ENCODE data around the gene SLC9A4.

Gene SLC9A4

DNA sequence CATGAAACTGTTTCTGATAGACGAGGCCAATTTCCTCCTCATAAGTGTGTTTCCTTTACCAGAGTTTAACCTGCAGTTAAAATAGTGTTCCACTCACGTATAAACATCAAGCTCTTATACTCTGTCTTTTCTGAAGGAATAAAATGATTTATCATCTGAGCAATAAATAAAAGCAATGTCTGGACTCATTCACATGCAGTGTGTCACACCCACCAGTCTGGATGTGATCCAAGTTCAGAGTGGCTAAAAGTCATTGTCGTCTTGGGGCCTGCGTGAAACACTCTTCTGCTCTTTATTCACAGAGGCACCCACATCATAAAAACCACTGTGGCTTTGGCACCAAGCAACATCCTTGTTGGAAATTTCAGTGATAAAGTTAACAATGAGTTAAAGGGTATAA lies 19.5 kb upstream of the SLC9A4 start:
- DNase-seq = peak; percentile 9

DNA sequence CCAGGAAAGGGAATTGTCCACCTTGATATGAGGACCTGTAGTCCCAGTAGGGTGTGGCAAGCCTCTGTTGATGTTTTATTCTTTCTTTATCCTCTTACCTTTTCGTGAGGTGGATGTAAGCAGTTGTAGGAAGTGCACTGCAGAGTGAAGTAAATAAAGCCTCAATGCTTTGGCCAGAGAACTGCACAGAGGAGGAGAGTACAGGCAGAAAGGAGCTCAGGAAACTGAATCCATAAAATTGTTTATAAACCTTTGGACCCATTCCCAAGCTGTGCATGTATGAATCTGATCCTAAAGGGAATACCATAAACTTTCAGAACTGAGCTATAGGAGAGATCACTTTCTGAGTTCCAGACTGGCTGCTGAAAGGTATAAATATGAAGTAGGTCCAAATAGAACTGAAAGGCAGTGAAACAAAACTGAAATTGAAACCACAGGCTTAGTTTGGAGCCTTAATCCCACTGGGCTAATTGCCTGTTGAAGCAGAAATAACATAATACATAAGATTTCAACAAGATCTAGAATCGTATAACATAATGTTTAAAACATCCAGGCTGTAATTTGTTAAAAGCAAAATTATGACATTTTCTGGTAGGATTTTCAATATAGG lies 17.9 kb upstream of the SLC9A4 start:
- DNase-seq = no peak

DNA sequence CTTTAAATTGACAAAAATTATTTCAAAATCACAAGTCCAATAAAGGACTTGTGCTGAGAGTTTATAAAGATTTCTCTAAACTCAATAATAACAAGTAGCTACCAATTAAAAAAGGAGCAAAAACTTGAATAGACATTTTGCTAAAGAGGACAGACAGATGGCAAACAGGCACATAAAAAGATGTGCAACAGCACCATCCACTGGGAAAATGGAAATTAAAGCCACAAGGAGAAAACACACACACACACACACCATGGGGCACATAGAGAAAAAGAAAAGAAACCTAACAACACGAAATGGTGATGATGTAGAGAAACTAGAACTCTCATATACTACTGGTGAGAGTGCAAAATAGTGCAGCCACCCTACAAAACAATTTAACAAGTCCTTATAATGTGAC lies 12.6 kb upstream of the SLC9A4 start:
- no peak for DNase-seq

DNA sequence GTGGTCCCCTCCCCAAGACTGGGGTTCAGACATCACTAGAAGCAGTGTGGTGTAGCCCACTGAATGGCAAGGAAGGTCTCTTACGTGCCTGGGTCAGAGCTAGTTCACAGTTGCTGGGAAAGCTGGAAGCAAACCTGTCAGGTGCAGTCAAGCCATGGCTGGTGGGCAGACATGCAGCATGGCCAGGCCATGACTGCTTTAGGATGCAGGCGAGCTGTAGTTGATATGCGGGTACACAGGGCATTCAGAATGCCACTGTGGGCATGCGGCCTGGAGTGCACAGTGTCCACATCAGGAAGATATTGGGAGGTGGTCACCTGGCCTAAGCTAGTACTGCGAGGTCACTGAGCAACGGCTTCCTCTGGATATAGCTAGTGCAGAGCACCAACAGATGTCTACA lies 11.8 kb upstream of the SLC9A4 start:
- DNase-seq = no peak

DNA sequence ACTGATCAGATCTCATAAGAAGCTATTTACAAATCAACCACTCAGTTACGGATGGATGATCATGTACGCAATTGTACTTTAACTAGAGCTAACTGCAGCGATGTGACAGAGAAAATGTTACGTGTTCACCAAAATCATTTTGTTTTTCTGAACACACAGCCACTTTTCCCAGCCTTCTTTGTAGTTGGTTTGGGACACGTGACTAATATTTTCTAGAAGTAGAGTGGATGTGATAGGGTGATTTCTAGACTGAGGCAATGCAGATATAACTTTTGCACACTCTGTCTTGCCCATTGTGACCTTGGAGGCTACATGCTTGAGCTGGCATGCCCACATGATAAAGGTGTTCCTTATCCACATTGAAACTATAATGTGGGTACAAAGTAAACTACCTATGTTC lies 9.9 kb upstream of the SLC9A4 start:
- DNase-seq = no peak

DNA sequence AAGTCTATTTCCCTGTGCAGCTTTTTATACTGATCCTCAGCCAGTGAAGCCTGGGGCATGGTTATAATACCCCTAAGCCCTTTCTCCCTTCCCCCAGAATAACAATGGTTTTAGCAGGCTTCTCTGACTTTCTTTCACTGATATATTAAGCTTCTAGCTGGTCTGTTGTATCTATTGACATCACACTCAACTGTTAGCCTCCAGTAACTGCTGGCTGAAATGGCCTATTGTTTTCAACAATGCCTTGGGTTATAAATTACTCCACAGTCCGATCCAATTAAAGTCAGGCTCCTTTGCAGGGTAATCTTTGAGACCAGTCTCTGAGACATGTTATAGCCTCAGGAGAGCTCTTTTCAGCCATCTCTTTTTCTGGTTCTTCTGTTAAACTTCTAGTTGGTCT lies 2.9 kb upstream of the SLC9A4 start:
- DNase-seq = no peak

DNA sequence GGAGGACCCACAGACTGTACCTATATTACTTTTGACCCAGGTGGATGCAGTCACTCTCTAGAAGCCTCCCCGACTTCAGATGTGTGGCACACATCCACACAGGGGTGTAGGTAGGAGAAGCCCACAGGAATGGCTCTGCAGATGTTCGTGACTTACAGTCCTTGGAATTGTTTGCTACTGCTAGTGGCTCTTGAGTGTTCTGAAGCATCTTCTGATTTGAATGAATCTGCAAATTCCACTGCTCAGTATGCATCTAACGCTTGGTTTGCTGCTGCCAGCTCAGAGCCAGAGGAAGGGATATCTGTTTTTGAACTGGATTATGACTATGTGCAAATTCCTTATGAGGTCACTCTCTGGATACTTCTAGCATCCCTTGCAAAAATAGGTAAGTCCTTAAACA lies 605 bp downstream of the SLC9A4 start:
- DNase-seq = no peak

DNA sequence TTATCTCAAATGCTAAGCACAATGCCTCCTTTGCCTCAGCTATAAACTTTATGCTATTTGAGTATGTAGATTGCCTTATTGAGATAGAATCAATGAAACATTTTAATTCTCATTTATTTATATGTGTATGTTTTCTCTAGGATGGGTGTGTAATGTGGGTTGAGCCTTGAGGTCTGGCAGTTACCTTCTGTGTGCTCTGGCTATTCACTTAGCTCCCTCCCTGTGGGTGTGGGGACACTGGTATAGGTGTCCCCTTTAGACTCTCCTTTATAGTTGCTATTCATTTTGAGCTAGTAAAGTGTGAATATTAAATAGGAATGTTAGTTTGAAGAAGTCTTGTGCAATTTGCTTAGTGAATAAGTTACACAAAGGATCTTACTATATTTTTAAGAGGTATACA lies 1.8 kb downstream of the SLC9A4 start:
- DNase-seq = no peak

DNA sequence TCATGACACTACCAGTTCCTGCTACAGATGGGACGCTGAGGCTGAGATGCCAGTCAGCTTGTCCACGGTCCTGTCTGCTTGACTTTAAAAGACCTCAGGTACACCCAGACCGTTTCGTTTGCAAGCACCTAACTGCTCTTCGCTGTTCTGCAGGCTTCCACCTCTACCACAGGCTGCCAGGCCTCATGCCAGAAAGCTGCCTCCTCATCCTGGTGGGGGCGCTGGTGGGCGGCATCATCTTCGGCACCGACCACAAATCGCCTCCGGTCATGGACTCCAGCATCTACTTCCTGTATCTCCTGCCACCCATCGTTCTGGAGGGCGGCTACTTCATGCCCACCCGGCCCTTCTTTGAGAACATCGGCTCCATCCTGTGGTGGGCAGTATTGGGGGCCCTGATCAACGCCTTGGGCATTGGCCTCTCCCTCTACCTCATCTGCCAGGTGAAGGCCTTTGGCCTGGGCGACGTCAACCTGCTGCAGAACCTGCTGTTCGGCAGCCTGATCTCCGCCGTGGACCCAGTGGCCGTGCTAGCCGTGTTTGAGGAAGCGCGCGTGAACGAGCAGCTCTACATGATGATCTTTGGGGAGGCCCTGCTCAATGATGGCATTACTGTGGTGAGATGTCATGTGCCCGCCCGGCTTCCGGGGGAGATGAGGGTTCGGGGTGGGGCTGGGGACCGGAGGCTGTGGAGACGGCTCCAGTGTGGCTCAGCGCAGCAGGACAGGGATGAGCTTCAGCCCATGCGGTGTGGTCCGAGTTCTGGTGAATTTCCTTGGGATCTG lies 5.9 kb downstream of the SLC9A4 start:
- DNase-seq = no peak

DNA sequence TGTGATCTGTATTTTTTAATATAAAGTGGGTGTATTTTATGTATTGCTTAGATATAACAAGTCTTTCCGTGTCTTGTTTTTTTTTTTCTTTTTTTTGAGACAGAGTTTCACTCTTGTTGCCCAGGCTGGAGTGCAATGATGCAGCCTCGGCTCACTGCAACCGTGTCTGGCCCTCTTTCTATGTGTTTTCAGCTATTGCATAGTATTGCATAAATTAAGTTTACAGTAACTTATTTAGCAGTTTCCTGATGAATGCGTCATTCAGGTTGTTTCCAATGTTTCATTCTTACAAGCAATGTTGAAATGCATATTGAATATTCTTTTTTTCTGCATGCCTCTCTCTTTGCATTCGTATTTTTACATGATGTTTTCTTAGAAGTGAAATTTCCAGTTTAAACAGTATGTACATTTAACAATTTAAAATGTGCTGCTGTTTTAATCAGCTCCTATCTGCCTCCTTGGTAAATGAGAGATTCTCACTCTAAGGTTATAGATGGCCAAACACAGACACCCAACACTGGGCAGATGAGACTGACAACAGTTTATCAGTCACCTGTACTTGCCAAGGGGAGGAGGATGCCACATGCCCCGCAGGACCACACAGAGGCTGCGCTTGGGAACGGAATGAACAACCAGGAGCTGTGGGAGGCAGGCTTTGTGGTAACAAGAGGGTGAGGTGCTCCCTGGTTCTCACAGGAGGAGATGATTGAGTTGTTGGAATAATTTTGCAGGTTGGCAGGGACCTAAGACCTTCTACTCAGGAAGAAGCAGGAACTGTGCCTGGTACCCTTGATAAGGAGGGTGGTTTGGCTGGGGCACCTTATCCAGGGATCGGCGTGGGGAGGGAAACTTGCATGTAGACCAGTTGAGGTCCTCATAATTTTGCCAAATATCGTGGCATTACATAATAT lies 7.5 kb downstream of the SLC9A4 start:
- no peak for DNase-seq

DNA sequence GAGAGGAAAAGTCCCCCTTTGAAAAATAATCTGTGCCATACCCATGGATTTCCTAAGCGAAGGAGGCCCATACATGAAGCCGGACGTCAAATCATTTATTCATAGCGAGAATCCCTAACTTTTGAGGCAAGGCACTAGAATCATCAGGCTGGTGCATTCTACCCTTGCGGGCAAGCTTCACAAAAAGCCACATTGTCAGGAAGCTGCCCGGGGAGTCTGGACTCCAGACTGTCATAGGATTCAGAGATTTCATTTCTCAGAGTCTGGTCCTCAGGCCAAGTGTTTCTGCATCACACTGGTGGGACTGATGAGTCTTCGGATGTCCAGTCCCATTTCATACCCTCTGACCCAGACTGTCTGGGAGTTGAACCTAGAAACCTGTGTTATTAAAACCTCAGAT lies 8.9 kb downstream of the SLC9A4 start:
- DNase-seq = no peak

DNA sequence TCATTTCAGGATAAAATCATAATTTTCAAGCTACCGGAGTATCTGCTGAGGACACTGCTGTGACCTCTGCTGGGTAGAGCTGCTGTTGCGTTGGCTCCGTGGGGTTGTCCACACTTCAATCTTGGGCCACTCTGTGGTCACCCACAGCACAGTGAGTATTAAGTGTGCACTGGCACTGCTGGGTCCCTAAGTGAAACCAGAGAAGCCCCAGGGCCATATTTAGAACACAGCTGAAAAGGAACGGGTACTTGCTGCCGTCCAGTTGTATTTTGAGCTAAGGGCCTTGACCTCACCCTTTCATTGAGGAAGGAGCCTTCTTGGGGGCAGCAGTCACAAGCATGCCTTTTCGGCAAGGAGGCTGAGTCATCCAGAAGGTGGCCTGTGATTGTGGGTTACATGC lies 10.1 kb downstream of the SLC9A4 start:
- no peak for DNase-seq

DNA sequence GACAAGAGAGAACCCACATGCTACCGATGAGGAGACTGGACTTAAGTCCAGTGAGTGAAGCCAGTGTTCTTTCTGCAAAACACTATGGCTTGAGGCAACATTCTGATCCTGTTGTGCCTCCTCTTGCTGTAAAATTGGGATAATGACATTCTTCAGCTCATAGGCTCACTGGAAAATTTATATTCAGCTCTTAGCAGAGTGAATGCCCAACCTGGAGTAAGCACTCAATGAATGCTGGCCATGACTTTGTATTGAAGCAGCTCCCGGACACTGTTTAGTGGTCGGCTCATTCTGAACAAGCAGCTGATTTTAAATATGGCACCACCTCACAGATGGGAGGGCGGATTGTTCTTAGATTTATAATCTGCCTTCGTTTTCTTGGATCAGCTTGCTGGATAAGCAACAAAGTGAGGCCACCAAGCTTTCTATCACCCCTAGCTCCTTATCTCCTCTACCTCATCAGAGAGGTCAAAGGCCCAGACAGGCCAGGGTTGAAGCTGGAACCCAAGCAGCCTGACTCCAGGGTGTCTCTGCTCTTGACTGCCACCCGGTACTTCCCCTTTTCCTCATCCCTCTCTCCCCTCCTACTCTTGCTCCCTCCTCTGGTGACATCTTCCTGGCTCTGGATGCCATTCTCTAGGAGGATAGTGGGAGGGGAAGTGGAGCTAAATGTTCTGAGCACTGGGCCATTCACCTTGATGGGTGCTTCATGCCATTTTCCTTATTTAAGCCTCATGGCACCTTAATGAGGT lies 11.5 kb downstream of the SLC9A4 start:
- DNase-seq = no peak

DNA sequence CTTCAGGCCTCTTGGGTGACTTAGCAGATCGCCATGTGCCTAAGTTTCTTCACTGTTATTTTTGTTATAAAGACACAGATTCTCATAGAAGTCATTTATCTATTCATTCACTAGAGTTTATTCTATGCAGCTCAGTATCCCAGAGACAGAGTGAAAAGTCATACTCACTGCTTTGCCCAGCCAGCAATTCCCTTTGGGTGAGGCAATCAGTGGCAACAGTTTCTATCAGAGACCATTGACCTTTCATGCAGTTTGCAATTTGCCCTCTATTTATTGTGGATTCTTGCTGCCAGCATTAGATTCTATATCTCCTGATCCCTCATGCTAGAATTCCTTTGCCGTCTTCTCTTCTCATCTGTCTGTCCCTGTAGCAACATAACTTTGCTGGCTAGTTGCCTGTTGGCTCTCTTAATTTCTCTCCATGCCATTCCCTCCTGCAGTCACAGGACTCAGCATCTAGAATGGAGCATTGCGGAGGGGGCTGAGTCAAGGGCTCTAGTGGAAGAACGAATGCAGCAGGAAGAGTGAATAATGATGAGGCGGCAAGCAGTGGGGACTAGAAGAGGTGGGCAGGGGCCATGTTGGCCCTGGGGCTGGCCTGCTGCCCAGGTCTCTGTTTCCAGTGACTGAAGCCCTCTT lies 12.2 kb downstream of the SLC9A4 start:
- no peak for DNase-seq

DNA sequence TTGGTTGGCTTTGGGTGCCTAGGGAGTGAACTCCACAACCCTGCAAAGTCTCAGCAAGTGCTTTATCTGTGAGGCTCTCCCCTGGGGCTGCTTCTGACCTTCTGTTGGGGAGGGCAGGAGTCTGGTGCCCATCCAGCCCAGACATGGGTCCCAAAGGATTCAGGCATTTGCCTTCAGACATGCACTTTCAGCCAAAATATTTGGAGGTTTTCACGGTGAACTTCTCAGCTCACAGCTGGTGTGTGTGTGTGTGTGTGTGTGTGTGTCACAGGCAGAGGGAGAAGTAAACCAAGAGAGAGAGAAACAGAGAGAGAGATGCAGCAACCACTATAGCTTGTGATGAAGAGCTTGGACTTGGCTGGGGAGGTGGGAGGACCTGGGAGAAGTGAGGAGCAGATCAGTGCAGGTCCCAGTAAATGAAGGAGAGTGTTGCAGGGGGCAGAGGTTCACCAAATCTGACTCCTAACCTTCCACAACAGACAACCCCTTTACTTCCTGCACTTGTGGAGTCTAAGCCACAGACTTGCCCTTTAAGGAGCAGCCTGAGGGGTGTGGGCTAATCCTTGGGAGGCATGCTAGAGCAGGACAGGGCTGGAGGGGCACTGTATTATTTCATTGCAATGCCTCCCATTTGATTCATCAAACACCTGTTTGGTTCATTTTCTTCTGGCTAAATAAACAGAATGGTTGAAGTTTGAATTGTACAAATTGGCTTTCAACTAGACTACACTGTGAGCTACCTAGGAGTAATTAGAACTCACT lies 14.1 kb downstream of the SLC9A4 start:
- no peak for DNase-seq

DNA sequence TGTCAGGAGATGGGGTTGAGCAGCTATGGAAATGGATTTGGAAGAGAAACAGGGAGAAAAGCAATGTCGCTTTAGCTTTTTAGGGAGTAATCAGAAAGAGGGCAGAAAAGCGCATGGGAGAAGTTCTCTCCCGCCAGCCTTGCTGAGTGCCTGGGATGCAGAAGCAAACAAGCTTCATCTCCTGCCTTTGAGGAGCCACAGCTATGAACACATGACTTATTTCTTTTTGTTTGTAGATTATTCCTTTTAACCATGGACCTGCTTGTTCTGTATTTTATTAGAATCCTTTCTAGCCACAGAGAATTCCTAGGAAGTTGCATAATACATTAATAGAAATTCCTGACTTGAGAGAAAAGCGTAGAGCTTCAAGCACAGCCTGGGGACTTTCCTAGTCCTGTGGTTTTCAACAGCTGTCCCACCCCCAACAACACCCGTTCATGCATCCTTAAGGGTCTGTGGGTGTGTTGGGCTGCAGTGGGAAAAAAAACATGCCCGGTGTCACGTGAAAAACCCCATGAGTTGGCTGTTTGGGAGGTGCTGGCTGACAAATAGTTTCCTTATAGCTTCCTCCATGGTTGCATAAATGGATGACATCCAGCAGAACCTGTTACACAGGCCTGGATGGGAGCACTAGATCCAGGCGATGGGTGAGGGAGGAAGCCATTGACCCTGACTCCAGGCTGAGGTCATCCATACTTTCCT lies 14.9 kb downstream of the SLC9A4 start:
- DNase-seq = no peak

DNA sequence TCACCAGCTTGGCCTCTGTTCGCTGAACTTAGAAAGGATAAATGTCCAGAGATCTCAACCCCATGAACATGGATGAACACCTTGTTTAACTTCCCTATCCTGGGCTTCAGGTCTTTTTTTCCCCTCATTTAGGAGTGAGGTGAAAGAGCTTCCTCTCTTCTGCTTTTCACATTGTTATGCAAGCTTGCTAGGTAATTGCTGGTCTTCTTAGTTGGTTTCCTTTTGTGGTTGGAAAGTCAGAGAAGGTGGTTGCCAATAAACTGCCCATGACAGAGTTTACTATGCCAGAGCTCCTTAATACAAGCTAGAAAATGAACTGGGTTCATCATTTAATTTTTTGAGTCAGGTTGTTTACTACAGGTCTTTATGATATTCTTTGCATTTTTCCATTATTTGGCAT lies 16.6 kb downstream of the SLC9A4 start:
- DNase-seq = no peak

DNA sequence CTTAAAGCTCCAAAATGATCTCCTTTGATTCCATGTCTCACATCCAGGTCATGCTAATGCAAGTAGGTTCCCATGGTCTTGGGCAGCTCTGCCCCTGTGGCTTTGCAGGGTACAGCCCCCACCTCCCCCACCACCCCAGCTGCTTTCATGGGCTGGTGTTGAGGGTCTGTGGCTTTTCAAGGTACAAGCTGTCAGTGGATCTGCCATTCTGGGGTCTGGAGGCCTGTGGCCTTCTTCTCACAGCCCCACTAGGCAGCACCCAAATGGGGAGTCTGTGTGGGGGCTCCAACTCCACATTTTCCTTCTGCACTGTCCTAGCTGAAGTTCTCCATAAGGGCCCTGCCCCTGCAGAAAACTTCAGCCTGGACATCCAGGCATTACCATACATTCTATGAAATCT lies 19.0 kb downstream of the SLC9A4 start:
- DNase-seq = no peak

DNA sequence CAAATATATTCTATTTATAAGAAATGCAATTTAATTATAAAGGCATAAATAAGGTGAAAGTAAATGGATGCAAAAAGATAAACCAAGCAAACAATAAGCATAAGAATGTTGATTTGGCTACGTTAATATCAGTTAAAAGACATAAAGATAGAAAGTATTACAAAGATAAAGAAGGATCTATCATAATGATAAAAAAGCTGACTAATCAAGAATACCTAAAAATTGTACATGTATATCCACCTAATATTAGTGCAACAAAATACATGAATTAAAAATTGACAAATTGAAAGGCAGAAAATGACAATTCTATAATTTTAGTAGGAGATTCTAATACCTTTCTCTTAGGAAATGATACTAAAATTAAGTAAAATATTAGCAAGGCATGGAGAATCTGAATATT lies 21.5 kb downstream of the SLC9A4 start:
- DNase-seq = no peak

DNA sequence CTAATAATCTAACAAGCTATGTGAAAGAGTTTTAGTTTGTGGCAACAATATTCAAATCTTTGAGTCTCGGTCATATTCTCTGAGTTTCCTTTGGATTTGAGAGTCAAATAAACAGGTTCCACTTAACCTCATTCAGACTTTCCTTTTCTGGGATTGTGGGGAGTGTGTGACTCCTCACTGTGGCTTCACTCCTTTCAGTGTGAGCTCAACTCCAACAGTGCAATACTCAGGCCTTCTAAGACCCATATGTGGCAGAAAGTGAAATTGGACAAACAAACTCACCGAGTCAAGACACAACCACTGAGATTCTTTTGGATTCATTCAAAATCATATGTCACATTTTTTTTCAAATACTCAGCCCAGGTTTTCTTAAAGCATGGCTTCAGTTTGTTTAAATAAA lies 25.4 kb downstream of the SLC9A4 start:
- no peak for DNase-seq

DNA sequence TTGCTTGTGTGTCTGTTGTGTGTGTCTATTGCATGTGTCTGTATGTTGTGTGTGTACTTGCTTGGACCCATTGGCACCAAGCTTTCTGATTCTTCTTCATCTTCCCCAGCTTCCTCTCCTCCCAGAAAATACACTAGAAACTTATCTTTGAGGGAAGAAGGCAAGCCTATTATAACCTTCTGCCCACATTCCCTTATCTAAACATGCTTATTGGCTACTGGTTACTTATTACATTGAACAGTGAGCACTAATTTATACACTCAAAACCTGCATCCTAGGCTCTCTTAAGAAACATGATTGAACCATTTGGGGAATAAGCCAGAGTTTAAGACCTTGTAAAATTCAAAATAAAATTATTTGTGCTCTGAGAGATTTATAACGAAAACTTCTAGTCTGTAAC lies 26.5 kb downstream of the SLC9A4 start:
- DNase-seq = no peak
